ENCODE data around the gene TBX3. TPM values are rescaled to one million over a fixed set of nuclear protein-coding genes. Genes with fewer than 3 reads are reported as not detected.
"Not testable (repeated sequence)": the region's sequence is repeated elsewhere in the genome, so short reads cannot be mapped to it uniquely, and the experiment has no call there.

The TBX3 gene
- polyA plus RNA-seq, 1 experiment = 66.4 TPM

DNA sequence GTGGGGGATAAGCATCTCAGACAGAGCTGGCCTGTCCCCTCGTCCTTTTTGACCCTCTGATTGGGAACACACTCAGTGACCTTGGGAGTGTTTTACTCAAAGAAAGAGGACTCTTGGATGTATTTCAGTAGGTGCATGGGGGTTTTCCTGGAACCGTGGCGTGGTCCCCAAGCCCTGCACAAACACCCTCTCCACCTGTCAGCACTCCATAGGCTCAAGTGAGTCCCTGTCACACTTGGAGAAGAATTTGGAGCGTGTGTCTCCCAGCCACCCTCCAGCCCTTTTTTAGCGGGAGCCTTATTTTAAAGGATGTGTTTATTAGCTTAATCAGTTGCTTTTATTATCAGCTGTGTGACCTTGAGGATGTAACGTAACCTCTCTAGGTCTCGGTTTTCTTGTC lies 37.3 kb upstream of the TBX3 start:
- Histone ChIP-seq H3K27me3 (ENCODE audit: control insufficient read depth, insufficient read depth, low read length) (no peaks in the 10 kb centered on the region), H3K4me3 (ENCODE audit: low read depth, low read length) (no peak overlapping the region), H3K36me3 (ENCODE audit: control insufficient read depth, insufficient read depth, low read length) (no peaks in the 10 kb centered on the region)
- ChIA-PET CTCF (no interaction called here), POLR2A (no interaction called here)
- DNase-seq (ENCODE audit: low read depth) = no peak
- TF ChIP-seq, protein P1, sequence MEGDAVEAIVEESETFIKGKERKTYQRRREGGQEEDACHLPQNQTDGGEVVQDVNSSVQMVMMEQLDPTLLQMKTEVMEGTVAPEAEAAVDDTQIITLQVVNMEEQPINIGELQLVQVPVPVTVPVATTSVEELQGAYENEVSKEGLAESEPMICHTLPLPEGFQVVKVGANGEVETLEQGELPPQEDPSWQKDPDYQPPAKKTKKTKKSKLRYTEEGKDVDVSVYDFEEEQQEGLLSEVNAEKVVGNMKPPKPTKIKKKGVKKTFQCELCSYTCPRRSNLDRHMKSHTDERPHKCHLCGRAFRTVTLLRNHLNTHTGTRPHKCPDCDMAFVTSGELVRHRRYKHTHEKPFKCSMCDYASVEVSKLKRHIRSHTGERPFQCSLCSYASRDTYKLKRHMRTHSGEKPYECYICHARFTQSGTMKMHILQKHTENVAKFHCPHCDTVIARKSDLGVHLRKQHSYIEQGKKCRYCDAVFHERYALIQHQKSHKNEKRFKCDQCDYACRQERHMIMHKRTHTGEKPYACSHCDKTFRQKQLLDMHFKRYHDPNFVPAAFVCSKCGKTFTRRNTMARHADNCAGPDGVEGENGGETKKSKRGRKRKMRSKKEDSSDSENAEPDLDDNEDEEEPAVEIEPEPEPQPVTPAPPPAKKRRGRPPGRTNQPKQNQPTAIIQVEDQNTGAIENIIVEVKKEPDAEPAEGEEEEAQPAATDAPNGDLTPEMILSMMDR (IDR thresholded peaks at IDR 0.05; ENCODE audit: insufficient read depth, low read depth, low read length) = no peak

DNA sequence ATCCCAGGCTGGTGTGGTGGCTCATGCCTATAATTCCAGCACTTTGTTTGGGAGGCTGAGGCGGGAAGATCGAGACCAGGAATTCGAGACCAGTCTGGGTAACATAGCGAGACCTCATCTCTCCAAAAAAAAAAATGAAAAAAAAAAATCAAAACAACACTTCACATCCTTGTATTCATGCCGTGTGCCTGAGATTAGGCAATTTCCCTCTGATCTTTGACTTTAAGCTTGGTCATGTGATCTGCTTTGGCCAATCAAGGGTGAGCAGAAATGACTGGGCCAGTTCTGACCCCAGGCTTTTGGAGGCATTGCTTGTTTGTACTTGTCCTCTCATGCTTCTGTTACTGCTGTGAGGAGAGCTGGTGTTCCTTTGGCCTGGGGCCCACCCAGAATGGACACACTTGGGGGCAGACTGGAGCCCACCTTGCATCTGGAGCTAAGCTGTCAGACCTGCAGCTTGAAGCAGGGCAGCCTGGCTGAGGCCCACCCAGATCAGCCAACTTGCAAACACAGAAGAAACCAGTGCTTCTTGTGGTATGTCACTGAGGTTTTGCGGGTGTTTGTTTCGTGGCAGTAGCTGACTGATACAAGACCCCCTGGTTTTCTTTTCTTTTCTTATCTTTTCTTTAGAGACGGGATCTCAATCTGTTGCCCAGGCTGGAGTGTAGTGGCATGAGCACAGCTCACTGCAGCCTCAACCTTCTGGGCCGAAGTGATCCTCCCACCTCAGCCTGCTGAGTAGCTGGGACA lies 29.7 kb upstream of the TBX3 start:
- POLR2A ChIA-PET = no interaction called here
- TF ChIP-seq, protein P1 (IDR thresholded peaks at IDR 0.05; ENCODE audit: insufficient read depth, low read depth, low read length) = no peak
- Histone ChIP-seq H3K4me3 (ENCODE audit: low read depth, low read length) (no peak overlapping the region), H3K36me3 (ENCODE audit: control insufficient read depth, insufficient read depth, low read length) (no peaks in the 10 kb centered on the region), H3K27me3 (ENCODE audit: control insufficient read depth, insufficient read depth, low read length) (no peaks in the 10 kb centered on the region; the same call in 1 of the 2 replicates)
- CTCF ChIA-PET = interaction anchor here (0.6 to 1.4 kb wide), 4 partner anchors 9 to 110 kb away, joined by 3 to 4 read pairs (median 3); no protein-coding TSS in a partner anchor
- no peak for DNase-seq (ENCODE audit: low read depth)

DNA sequence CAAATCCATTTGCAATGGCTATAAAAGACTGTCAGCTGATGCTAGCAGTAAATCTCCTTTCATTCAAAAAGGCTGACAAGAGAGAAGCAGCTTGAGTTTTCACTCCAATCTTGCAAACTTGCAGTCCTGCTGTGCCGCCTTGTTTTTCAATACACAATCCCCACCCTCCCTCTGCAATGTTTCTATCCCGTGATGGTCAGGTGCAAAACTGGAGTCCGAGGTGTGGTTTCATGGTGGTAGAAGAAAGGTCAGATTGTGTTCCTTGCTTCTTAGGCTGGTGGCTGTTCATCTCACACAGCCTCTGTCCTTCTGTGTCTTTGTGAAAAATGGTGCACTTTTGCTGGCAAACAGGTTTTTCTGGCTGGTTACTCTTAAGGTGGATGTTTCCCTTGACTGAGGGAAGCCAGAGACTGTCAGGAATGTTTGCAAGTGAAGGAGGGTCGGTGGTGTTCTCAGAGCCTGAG lies 27.7 kb upstream of the TBX3 start:
- CTCF ChIA-PET = no interaction called here
- TF ChIP-seq, protein P1 (IDR thresholded peaks at IDR 0.05; ENCODE audit: insufficient read depth, low read depth, low read length) = no peak
- no peak for DNase-seq (ENCODE audit: low read depth)
- no peaks in the 10 kb centered on the region; the same call in 1 of the 2 replicates for H3K27me3 ChIP-seq (ENCODE audit: control insufficient read depth, insufficient read depth, low read length)
- H3K4me3 ChIP-seq (ENCODE audit: low read depth, low read length) = no peak overlapping the region
- no peaks in the 10 kb centered on the region for H3K36me3 ChIP-seq (ENCODE audit: control insufficient read depth, insufficient read depth, low read length)
- POLR2A ChIA-PET = interaction anchor here (0.7 kb wide), 1 partner anchor 186 kb away, joined by 9 read pairs; no protein-coding TSS in a partner anchor

DNA sequence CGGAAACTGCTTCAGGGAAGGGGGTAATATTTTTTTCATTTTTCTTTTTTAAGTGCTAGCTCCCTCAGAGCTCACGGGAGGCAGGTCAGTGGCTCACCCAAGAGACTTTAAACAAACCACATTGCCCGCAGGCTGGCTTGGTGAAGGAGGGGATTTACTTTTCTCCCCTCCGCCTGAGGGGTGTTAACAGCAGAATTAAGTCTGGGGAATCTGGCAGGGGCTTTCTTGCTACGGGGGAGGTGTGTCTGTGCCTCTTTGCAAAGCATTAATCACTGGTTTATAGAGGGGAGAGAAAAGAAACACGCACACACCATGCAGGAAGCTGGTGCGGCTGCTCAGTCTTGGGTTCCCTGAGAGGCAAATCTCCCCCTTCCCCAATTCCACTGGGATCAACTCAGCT lies 26.2 kb upstream of the TBX3 start:
- ChIA-PET POLR2A (no interaction called here), CTCF (no interaction called here)
- no peaks in the 10 kb centered on the region; the same call in 1 of the 2 replicates for H3K27me3 ChIP-seq (ENCODE audit: control insufficient read depth, insufficient read depth, low read length)
- no peak overlapping the region for H3K4me3 ChIP-seq (ENCODE audit: low read depth, low read length)
- DNase-seq (ENCODE audit: low read depth) = no peak
- no peaks in the 10 kb centered on the region for H3K36me3 ChIP-seq (ENCODE audit: control insufficient read depth, insufficient read depth, low read length)
- TF ChIP-seq, protein P1 (IDR thresholded peaks at IDR 0.05; ENCODE audit: insufficient read depth, low read depth, low read length) = no peak

DNA sequence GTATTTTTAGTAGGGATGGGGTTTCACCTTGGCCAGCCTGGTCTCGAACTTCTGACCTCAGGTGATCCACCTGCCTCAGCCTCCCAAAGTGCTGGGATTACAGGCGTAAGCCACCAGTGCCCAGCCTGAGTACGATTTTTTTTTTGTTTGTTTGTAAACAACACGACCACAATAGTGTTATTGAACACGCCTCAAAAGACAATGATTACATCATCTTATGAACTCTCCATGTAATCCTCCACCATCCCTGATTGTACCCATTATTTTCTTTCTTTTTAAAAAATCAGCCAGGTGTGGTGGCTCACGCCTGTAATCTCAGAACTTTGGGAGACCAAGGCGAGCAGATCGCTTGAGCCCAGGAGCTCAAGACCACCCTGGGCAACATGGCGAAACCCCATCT lies 25.1 kb upstream of the TBX3 start:
- Histone ChIP-seq H3K36me3 (ENCODE audit: control insufficient read depth, insufficient read depth, low read length) (no peaks in the 10 kb centered on the region), H3K4me3 (ENCODE audit: low read depth, low read length) (no peak overlapping the region), H3K27me3 (ENCODE audit: control insufficient read depth, insufficient read depth, low read length) (no peaks in the 10 kb centered on the region; the same call in 1 of the 2 replicates)
- POLR2A ChIA-PET = no interaction called here
- DNase-seq (ENCODE audit: low read depth) = no peak
- TF ChIP-seq, protein P1 (IDR thresholded peaks at IDR 0.05; ENCODE audit: insufficient read depth, low read depth, low read length) = no peak
- CTCF ChIA-PET = no interaction called here

DNA sequence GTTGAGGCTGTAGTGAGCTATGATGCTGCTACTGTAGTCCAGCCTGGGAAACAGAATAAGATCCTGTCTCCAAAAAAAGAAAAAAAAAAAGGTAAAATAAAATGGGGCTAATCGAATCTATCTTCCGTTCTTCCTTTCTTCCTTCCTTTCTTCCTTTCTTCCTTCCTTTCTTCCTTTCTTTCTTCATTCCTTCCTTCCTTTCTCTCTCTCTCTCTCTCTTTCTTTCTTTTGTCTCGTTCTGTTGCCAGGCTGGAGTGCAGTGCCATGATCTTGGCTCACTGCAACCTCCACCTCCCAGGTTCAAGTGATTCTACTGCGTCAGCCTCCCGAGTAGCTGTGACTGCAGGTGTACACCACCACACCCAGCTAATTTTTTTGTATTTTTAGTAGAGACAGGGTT lies 24.6 kb upstream of the TBX3 start:
- POLR2A ChIA-PET = interaction anchor here (0.6 kb wide), 2 partner anchors 22 to 25 kb away, joined by 9 to 22 read pairs; partner anchors contain the start of gene TBX3
- H3K36me3 ChIP-seq (ENCODE audit: control insufficient read depth, insufficient read depth, low read length); H3K4me3 ChIP-seq (ENCODE audit: low read depth, low read length); H3K27me3 ChIP-seq (ENCODE audit: control insufficient read depth, insufficient read depth, low read length); DNase-seq (ENCODE audit: low read depth); CTCF ChIA-PET: not testable (repeated sequence)

Measured in BJ (cell line).